Measurements from ENCODE around the gene KRTAP2-4.

GRCh38 chr17:41058741-41059140, 6.9 kb downstream of the KRTAP2-4 start:
- TF ChIP-seq CTCF (IDR thresholded peaks at IDR 0.05; ENCODE audit: low read length) (no peak), EZH2 (IDR thresholded peaks at IDR 0.05; ENCODE audit: borderline replicate concordance, low read length) (no peak)
